ENCODE measurements around the gene DYNC1I2.

DYNC1I2 gene

DNA sequence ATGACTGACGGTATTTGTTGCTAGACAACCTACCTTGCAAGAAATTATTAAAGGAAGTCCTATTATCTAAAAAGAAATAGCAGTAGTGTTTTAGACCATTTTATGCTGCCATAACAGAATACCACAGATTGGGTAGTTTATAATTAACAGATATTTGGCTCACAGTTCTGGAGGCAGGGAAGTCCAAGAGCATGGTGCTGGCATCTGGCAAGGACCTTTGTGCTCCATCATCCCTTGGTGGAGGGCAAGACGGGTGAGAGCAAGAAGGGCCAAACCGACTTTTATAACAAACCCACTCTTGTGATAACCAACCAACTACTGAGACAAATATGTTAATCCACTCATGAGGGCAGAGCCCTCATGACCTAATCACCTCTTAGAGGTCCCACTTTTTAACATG is 91.2 kb downstream of the DYNC1I2 start:
- H3K27me3 ChIP-seq (ENCODE audit: insufficient read depth, low read length, poor library complexity): no peaks in the 10 kb centered on the region
- no peaks in the 10 kb centered on the region for H3K79me2 ChIP-seq (ENCODE audit: insufficient read depth, low read length)
- no peaks in the 10 kb centered on the region for H3K4me1 ChIP-seq (ENCODE audit: insufficient read depth, low read length)
- DNase-seq (no peak), ATAC-seq (ENCODE audit: insufficient read depth, low read depth) (no peak)
- peaks cover 15% of the 10 kb centered on the region; the same call in 1 of the 2 replicates for H3K36me3 ChIP-seq (ENCODE audit: insufficient read depth, low read length)
- no peak overlapping the region for H3K27ac ChIP-seq (ENCODE audit: low read length)
- H3K9ac ChIP-seq (ENCODE audit: low read depth, low read length): no peak overlapping the region
- TF ChIP-seq EZH2 (IDR thresholded peaks at IDR 0.05; ENCODE audit: borderline replicate concordance, low read depth, low read length, severe bottlenecking): no peak
- TF ChIP-seq, protein P1, sequence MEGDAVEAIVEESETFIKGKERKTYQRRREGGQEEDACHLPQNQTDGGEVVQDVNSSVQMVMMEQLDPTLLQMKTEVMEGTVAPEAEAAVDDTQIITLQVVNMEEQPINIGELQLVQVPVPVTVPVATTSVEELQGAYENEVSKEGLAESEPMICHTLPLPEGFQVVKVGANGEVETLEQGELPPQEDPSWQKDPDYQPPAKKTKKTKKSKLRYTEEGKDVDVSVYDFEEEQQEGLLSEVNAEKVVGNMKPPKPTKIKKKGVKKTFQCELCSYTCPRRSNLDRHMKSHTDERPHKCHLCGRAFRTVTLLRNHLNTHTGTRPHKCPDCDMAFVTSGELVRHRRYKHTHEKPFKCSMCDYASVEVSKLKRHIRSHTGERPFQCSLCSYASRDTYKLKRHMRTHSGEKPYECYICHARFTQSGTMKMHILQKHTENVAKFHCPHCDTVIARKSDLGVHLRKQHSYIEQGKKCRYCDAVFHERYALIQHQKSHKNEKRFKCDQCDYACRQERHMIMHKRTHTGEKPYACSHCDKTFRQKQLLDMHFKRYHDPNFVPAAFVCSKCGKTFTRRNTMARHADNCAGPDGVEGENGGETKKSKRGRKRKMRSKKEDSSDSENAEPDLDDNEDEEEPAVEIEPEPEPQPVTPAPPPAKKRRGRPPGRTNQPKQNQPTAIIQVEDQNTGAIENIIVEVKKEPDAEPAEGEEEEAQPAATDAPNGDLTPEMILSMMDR (IDR thresholded peaks at IDR 0.05; ENCODE audit: borderline replicate concordance, extremely low read depth, low read length, poor library complexity, severe bottlenecking): no peak
- H3K4me3 ChIP-seq (ENCODE audit: low read depth in 1 of 2, low read length in 2 of 2): no peak overlapping the region
- H2AFZ ChIP-seq (ENCODE audit: low read depth, low read length): no peak overlapping the region
- H4K20me1 ChIP-seq (ENCODE audit: insufficient read depth, low read length): no peaks in the 10 kb centered on the region
- no peak overlapping the region for H3K4me2 ChIP-seq (ENCODE audit: insufficient read depth, low read length)
- no peaks in the 10 kb centered on the region for H3K9me3 ChIP-seq (ENCODE audit: insufficient read depth, low read length, severe bottlenecking)

- no peak overlapping the region for H3K9ac ChIP-seq (ENCODE audit: low read depth, low read length)
- peaks cover 69% of the 10 kb centered on the region for H3K36me3 ChIP-seq (ENCODE audit: insufficient read depth, low read length)
Observed at GRCh38 chr2:171785450-171785849, 98.2 kb downstream of the DYNC1I2 start.

GRCh38 chr2:171787333-171788072 is 100.2 kb downstream of the DYNC1I2 start:
- H2AFZ ChIP-seq (ENCODE audit: low read depth, low read length): no peak overlapping the region
- no peaks in the 10 kb centered on the region for H3K9me3 ChIP-seq (ENCODE audit: insufficient read depth, low read length, severe bottlenecking)
- no peaks in the 10 kb centered on the region for H3K79me2 ChIP-seq (ENCODE audit: insufficient read depth, low read length)
- H3K36me3 ChIP-seq (ENCODE audit: insufficient read depth, low read length): peaks cover 87% of the 10 kb centered on the region
- no peaks in the 10 kb centered on the region for H4K20me1 ChIP-seq (ENCODE audit: insufficient read depth, low read length)
- no peak overlapping the region for H3K9ac ChIP-seq (ENCODE audit: low read depth, low read length)
- H3K27ac ChIP-seq (ENCODE audit: low read length): no peak overlapping the region
- no peak overlapping the region for H3K4me3 ChIP-seq (ENCODE audit: low read depth in 1 of 2, low read length in 2 of 2)
- H3K4me2 ChIP-seq (ENCODE audit: insufficient read depth, low read length): no peak overlapping the region
- no peaks in the 10 kb centered on the region for H3K4me1 ChIP-seq (ENCODE audit: insufficient read depth, low read length)
- TF ChIP-seq EZH2 (IDR thresholded peaks at IDR 0.05; ENCODE audit: borderline replicate concordance, low read depth, low read length, severe bottlenecking): no peak
- TF ChIP-seq, protein P1 (IDR thresholded peaks at IDR 0.05; ENCODE audit: borderline replicate concordance, extremely low read depth, low read length, poor library complexity, severe bottlenecking): no peak
- ATAC-seq (ENCODE audit: insufficient read depth, low read depth) (no peak), DNase-seq (no peak)
- H3K27me3 ChIP-seq (ENCODE audit: insufficient read depth, low read length, poor library complexity): no peaks in the 10 kb centered on the region

More at GRCh38 chr2:171785450-171785849, 98.2 kb downstream of the DYNC1I2 start:
- no peak overlapping the region for H3K27ac ChIP-seq (ENCODE audit: low read length)
- no peak for DNase-seq
- H2AFZ ChIP-seq (ENCODE audit: low read depth, low read length): no peak overlapping the region
- H3K79me2 ChIP-seq (ENCODE audit: insufficient read depth, low read length): no peaks in the 10 kb centered on the region
- no peak overlapping the region for H3K4me3 ChIP-seq (ENCODE audit: low read depth in 1 of 2, low read length in 2 of 2)
- ATAC-seq (ENCODE audit: insufficient read depth, low read depth): no peak
- TF ChIP-seq, protein P1 (IDR thresholded peaks at IDR 0.05; ENCODE audit: borderline replicate concordance, extremely low read depth, low read length, poor library complexity, severe bottlenecking): no peak
- TF ChIP-seq EZH2 (IDR thresholded peaks at IDR 0.05; ENCODE audit: borderline replicate concordance, low read depth, low read length, severe bottlenecking): no peak
- H3K9me3 ChIP-seq (ENCODE audit: insufficient read depth, low read length, severe bottlenecking): no peaks in the 10 kb centered on the region
- no peak overlapping the region for H3K4me2 ChIP-seq (ENCODE audit: insufficient read depth, low read length)
- H3K27me3 ChIP-seq (ENCODE audit: insufficient read depth, low read length, poor library complexity): no peaks in the 10 kb centered on the region
- H4K20me1 ChIP-seq (ENCODE audit: insufficient read depth, low read length): no peaks in the 10 kb centered on the region
- no peaks in the 10 kb centered on the region for H3K4me1 ChIP-seq (ENCODE audit: insufficient read depth, low read length)

Measured in DND-41 (cell line).